ENCODE data around the gene MGARP.

GRCh38 chr4:139295206-139295941, 15.3 kb upstream of the MGARP start:
- peak in 2 of 4 donors; percentile 64 to 65 for TF ChIP-seq POLR2A (IDR thresholded peaks at IDR 0.05)
- TF ChIP-seq CTCF (IDR thresholded peaks at IDR 0.05): peak; percentile 93 to 97 (median 96)
- peak in 1 of 4 donors; percentile 16 for TF ChIP-seq EP300 (IDR thresholded peaks at IDR 0.05)
